ENCODE measurements around the gene AGER. TPM values are rescaled to one million over a fixed set of nuclear protein-coding genes. Genes with fewer than 3 reads are reported as not detected.

The AGER gene
- total RNA-seq, 4 donors from 2014 or later: 0.59 to 12.4 (median 2.5) TPM; not detected in 1

DNA sequence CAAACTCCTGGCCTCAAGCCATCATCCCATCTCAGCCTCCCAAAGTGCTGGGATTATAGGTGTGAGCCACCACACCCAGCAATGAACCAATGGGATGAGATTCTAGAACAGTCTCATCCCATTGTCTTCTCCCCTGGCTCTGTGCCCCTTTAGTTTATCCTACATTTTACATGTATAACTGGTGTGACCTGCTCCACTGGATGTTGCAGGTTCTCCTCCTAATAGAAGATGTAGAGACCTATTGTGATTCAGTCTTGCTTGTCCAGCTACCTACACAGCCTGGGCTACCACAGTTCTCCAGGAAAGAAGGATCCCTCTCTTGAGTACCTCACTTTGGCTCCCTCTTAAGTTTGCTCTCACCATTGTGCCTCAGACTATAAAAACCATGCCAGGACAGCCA lies 51.9 kb downstream of the AGER start:
- TF ChIP-seq, protein P1, sequence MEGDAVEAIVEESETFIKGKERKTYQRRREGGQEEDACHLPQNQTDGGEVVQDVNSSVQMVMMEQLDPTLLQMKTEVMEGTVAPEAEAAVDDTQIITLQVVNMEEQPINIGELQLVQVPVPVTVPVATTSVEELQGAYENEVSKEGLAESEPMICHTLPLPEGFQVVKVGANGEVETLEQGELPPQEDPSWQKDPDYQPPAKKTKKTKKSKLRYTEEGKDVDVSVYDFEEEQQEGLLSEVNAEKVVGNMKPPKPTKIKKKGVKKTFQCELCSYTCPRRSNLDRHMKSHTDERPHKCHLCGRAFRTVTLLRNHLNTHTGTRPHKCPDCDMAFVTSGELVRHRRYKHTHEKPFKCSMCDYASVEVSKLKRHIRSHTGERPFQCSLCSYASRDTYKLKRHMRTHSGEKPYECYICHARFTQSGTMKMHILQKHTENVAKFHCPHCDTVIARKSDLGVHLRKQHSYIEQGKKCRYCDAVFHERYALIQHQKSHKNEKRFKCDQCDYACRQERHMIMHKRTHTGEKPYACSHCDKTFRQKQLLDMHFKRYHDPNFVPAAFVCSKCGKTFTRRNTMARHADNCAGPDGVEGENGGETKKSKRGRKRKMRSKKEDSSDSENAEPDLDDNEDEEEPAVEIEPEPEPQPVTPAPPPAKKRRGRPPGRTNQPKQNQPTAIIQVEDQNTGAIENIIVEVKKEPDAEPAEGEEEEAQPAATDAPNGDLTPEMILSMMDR (IDR thresholded peaks at IDR 0.05): no peak
- no peak for TF ChIP-seq POLR2A (IDR thresholded peaks at IDR 0.05)
- no peaks in the 10 kb centered on the region for H3K27me3 ChIP-seq

DNA sequence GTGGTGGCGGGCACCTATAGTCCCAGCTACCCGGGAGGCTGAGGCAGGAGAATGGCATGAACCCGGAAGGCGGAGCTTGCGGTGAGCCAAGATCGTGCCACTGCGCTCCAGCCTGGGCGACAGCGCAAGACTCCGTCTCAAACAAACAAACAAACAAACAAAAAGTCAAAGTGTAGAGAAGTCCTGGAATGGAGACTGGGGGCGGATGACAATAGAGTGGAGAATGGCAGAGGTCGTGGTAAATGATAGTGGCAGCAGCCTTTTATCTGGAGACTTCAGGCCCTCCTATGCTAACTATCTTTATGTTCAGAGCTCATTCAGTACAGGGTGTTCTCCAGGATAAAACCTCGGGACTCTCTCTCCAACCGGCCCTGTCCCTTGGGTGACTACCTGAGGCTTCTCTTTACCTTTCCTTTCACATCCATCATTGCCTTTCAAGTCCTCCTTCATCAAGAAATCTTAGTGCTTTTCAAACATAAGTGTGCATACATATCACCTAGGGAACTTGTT lies 52.6 kb downstream of the AGER start:
- no peaks in the 10 kb centered on the region for H3K36me3 ChIP-seq
- no peak overlapping the region for H3K27ac ChIP-seq
- no peak overlapping the region for H3K4me3 ChIP-seq
- no peaks in the 10 kb centered on the region for H3K27me3 ChIP-seq
- TF ChIP-seq, protein P1 (IDR thresholded peaks at IDR 0.05): no peak
- TF ChIP-seq POLR2A (IDR thresholded peaks at IDR 0.05): no peak
- no peak for DNase-seq
- H3K4me1 ChIP-seq: peaks cover 0 to 19% of the 10 kb centered on the region in 2 donors
- intact Hi-C loops (cut with DNase I; ENCODE audit: low total_unique reads): no loop called here
- no peaks in the 10 kb centered on the region for H3K9me3 ChIP-seq

More for the DNA sequence above, 51.9 kb downstream of the AGER start:
- no peak overlapping the region for H3K4me3 ChIP-seq
- H3K9me3 ChIP-seq: no peaks in the 10 kb centered on the region
- intact Hi-C loops (cut with DNase I; ENCODE audit: low total_unique reads): no loop called here
- peaks cover 0 to 17% of the 10 kb centered on the region in 2 donors for H3K4me1 ChIP-seq
- no peak overlapping the region for H3K27ac ChIP-seq
- no peak for DNase-seq
- H3K36me3 ChIP-seq: no peaks in the 10 kb centered on the region

Small RNA genes within 50 kb of the gene (microRNA-seq; reads per million reads assigned to microRNA genes)
- gene MIR6721 (ENCODE audit: borderline microRNAs expressed, borderline replicate concordance): not detected
- not detected for gene MIR6833 (ENCODE audit: borderline microRNAs expressed, borderline replicate concordance)

Small RNA genes within 50 kb of the gene (small RNA-seq; reads per million reads assigned to genes)
- gene AL662884.1 (not detected), gene MIR6833 (not detected)

Other genes starting within 250 kb of the AGER start
- gene CFB, start 238.2 kb downstream of the AGER start, total RNA-seq: 10 to 100 TPM in 2 of 4 donors, 1 to 10 TPM in 1, not detected in 1; 6.2 to 32.6 (median 31.5) TPM
- gene NELFE, start 225.3 kb downstream of the AGER start, total RNA-seq: 10 to 100 TPM; 30.3 to 73.0 (median 51.4) TPM
- gene SKIC2, start 225.1 kb downstream of the AGER start, total RNA-seq: 10 to 100 TPM; 11.5 to 58.8 (median 35.6) TPM
- gene DXO, start 212.1 kb downstream of the AGER start, total RNA-seq: 10 to 100 TPM in 3 of 4 donors, 1 to 10 TPM in 1; 10.0 to 36.6 (median 14.7) TPM
- gene C4A, start 202.2 kb downstream of the AGER start, total RNA-seq: 100 to 1,000 TPM in 1 of 4 donors, 10 to 100 TPM in 2, 1 to 10 TPM in 1; 3.8 to 100 (median 32.3) TPM
- 10 to 100 TPM; 12.4 to 97.5 (median 46.3) TPM for gene C4B, start 169.5 kb downstream of the AGER start, total RNA-seq
- gene CYP21A2, start 145.8 kb downstream of the AGER start, total RNA-seq: 1 to 10 TPM in 1 of 4 donors, not detected in 3; 4.1 TPM
- 100 to 1,000 TPM in 3 of 4 donors, 10 to 100 TPM in 1; 90.6 to 217 (median 181) TPM for gene TNXB, start 74.9 kb downstream of the AGER start, total RNA-seq
- 100 to 1,000 TPM in 1 of 4 donors, 10 to 100 TPM in 3; 16.4 to 121 (median 33.6) TPM for gene ATF6B, start 56.0 kb downstream of the AGER start, total RNA-seq
- gene FKBPL, start 54.0 kb downstream of the AGER start, total RNA-seq: 10 to 100 TPM in 1 of 4 donors, 1 to 10 TPM in 3; 1.3 to 10.3 (median 5.1) TPM
- gene PRRT1, start 32.3 kb downstream of the AGER start, total RNA-seq: 1 to 10 TPM in 2 of 4 donors, not detected in 2; 8.0 to 9.4 TPM
- 10 to 100 TPM; 19.0 to 35.1 (median 28.9) TPM for gene PPT2, start 30.1 kb downstream of the AGER start, total RNA-seq
- gene EGFL8, start 19.7 kb downstream of the AGER start, total RNA-seq: 10 to 100 TPM in 3 of 4 donors, 1 to 10 TPM in 1; 9.2 to 54.8 (median 20.2) TPM
- 10 to 100 TPM; 14.2 to 71.2 (median 37.7) TPM for gene AGPAT1, start 8.2 kb downstream of the AGER start, total RNA-seq
- 10 to 100 TPM; 45.6 to 84.7 (median 56.3) TPM for gene RNF5, start 5.8 kb downstream of the AGER start, total RNA-seq
- 100 to 1,000 TPM in 1 of 4 donors, 10 to 100 TPM in 3; 35.1 to 150 (median 57.7) TPM for gene PBX2, start 5.9 kb upstream of the AGER start, total RNA-seq
- gene GPSM3, start 8.4 kb upstream of the AGER start, total RNA-seq: 1 to 10 TPM in 3 of 4 donors, not detected in 1; 2.3 to 9.7 (median 3.5) TPM
- 10 to 100 TPM; 10.9 to 75.2 (median 28.6) TPM for gene NOTCH4, start 39.8 kb upstream of the AGER start, total RNA-seq
- gene TSBP1, start 187.7 kb upstream of the AGER start, total RNA-seq: not detected
- not detected for gene BTNL2, start 222.9 kb upstream of the AGER start, total RNA-seq